ENCODE data around the gene PCK2.

Gene PCK2

GRCh38 chr14:24139272-24139934, 45.3 kb downstream of the PCK2 start:
- peak; percentile 58 for DNase-seq

GRCh38 chr14:24141097-24141880, 47.2 kb downstream of the PCK2 start, which contains the start of gene EMC9:
Gene EMC9 (minus strand): TSS chr14:24141591. CDS start chr14:24141304, 287 bp downstream.
- DNase-seq: peak; percentile 100

GRCh38 chr14:24143511-24143910, 49.4 kb downstream of the PCK2 start:
- no peak for DNase-seq

- DNase-seq: no peak
Observed at GRCh38 chr14:24144451-24144850, 50.3 kb downstream of the PCK2 start.

GRCh38 chr14:24145219-24145618, 51.1 kb downstream of the PCK2 start:
- DNase-seq: no peak

- no peak for DNase-seq
Observed at GRCh38 chr14:24145690-24146452, 51.8 kb downstream of the PCK2 start.

- peak; percentile 94 for DNase-seq
Observed at GRCh38 chr14:24146453-24146977, 52.4 kb downstream of the PCK2 start, which contains the start of gene PSME2. Gene PSME2 (minus strand): TSS chr14:24146610. CDS start chr14:24146581, 29 bp downstream.

GRCh38 chr14:24146978-24147760, 53.1 kb downstream of the PCK2 start, which contains the start of gene RNF31:
Gene RNF31 (plus strand): TSS chr14:24147498. CDS start chr14:24147699, 201 bp downstream.
- peak; percentile 98 for DNase-seq

GRCh38 chr14:24147761-24148428, 53.8 kb downstream of the PCK2 start:
- no peak for DNase-seq

- DNase-seq: no peak
Observed at GRCh38 chr14:24149302-24149969, 55.3 kb downstream of the PCK2 start.

- no peak for DNase-seq
Observed at GRCh38 chr14:24150061-24150460, 56.0 kb downstream of the PCK2 start.

- no peak for DNase-seq
Observed at GRCh38 chr14:24150567-24150966, 56.5 kb downstream of the PCK2 start.

GRCh38 chr14:24150993-24151392, 56.9 kb downstream of the PCK2 start:
- no peak for DNase-seq

- no peak for DNase-seq
Observed at GRCh38 chr14:24151404-24152080, 57.4 kb downstream of the PCK2 start.
